CD14-positive monocyte (primary cell): ENCODE data around the gene SLC39A1. TPM values are rescaled to one million over a fixed set of nuclear protein-coding genes. Genes with fewer than 3 reads are reported as not detected.

Experiments
- DNase-seq, 3 donors: peaks; one replicate each; pipeline ENCODE4 v3.0.0-alpha.2; 2011 to 2022
- H2AFZ ChIP-seq: 2 replicates; pipeline ENCODE4 v1.6.0; 2012; ENCODE audit warnings: mild to moderate bottlenecking, low read depth, low read length, inconsistent platforms; ENCODE audit not compliant: insufficient read depth, poor library complexity, severe bottlenecking
- H3K27ac ChIP-seq, 2 donors: 1 replicate in 1 of 2; 2 replicates in 1 of 2; pipeline ENCODE4 v1.5.1; 2012 to 2013; ENCODE audit warnings: low read length in 2 of 2, control low read depth in 1 of 2, inconsistent platforms in 1 of 2, low read depth in 1 of 2, mild to moderate bottlenecking in 1 of 2
- H3K27me3 ChIP-seq, 2 donors: one replicate each; pipeline versions ENCODE4 v1.6.0 to v1.6.1; 2011 to 2013; ENCODE audit warnings: low read length in 2 of 2; ENCODE audit not compliant: control insufficient read depth in 2 of 2, insufficient read depth in 2 of 2
- H3K36me3 ChIP-seq, 2 donors: replicated peaks in 1 of 2; 1 replicate in 1 of 2; 2 replicates in 1 of 2; pipeline versions ENCODE4 v1.5.1 to v1.6.1; 2012 to 2013; ENCODE audit warnings: low read length in 2 of 2, control low read depth in 1 of 2, inconsistent platforms in 1 of 2, mild to moderate bottlenecking in 1 of 2; ENCODE audit not compliant: insufficient read depth in 2 of 2, control insufficient read depth in 1 of 2
- H3K4me1 ChIP-seq, 2 donors: 1 replicate in 1 of 2; 2 replicates in 1 of 2; pipeline versions ENCODE4 v1.5.1 to v1.6.1; 2012 to 2013; ENCODE audit warnings: low read length in 2 of 2, control low read depth in 1 of 2, inconsistent platforms in 1 of 2, mild to moderate bottlenecking in 1 of 2, moderate library complexity in 1 of 2; ENCODE audit not compliant: insufficient read depth in 2 of 2, control insufficient read depth in 1 of 2
- H3K4me2 ChIP-seq: replicated peaks from 2 replicates; pipeline ENCODE3; 2012; ENCODE audit warnings: low read length, moderate library complexity, mild to moderate bottlenecking; ENCODE audit not compliant: poor library complexity, severe bottlenecking; ENCODE audit errors: extremely low read depth
- H3K4me3 ChIP-seq, 3 experiments: fragments of 200-600 bp in 1 of 3; sonication (generic) in 1 of 3; replicated peaks in 1 of 3; 1 replicate in 2 of 3; 2 replicates in 1 of 3; pipeline ENCODE4 v1.5.1; 2011 to 2013; ENCODE audit warnings: low read length in 3 of 3, mild to moderate bottlenecking in 3 of 3, control low read depth in 2 of 3, low read depth in 2 of 3, inconsistent platforms in 1 of 3, moderate library complexity in 1 of 3
- H3K79me2 ChIP-seq: 2 replicates; pipeline ENCODE4 v1.6.0; 2012; ENCODE audit warnings: mild to moderate bottlenecking, control low read depth, inconsistent platforms, low read length, moderate library complexity; ENCODE audit not compliant: insufficient read depth
- H3K9ac ChIP-seq: 2 replicates; pipeline ENCODE4 v1.6.0; 2017; ENCODE audit warnings: low read length, mild to moderate bottlenecking; ENCODE audit not compliant: insufficient read depth, poor library complexity, severe bottlenecking
- H3K9me3 ChIP-seq, 2 donors: replicated peaks in 1 of 2; 1 replicate in 1 of 2; 2 replicates in 1 of 2; pipeline versions ENCODE4 v1.5.1 to v1.6.1; 2012 to 2013; ENCODE audit warnings: low read length in 2 of 2, control low read depth in 1 of 2; ENCODE audit not compliant: control insufficient read depth in 1 of 2, insufficient read depth in 1 of 2
- H4K20me1 ChIP-seq: 2 replicates; pipeline ENCODE4 v1.6.0; 2012; ENCODE audit warnings: mild to moderate bottlenecking, low read length, control low read depth, moderate library complexity; ENCODE audit not compliant: insufficient read depth
- H3K27ac Mint-ChIP-seq, 7 donors: one replicate each; pipeline ENCODE4 v1.8.0; 2020; ENCODE audit warnings: mild to moderate bottlenecking in 7 of 7, mixed read lengths in 7 of 7, moderate library complexity in 6 of 7, inconsistent platforms in 2 of 7
- H3K27me3 Mint-ChIP-seq, 3 donors: one replicate each; pipeline ENCODE4 v1.8.0; 2021 to 2022; ENCODE audit warnings: low read depth in 3 of 3, mild to moderate bottlenecking in 3 of 3, mixed read lengths in 3 of 3, moderate library complexity in 3 of 3, inconsistent platforms in 1 of 3
- H3K36me3 Mint-ChIP-seq, 2 donors: one replicate each; pipeline ENCODE4 v1.8.0; 2020; ENCODE audit warnings: mixed read lengths in 2 of 2, inconsistent platforms in 1 of 2, mild to moderate bottlenecking in 1 of 2
- H3K4me1 Mint-ChIP-seq: one replicate; pipeline ENCODE4 v1.8.0; 2020; ENCODE audit warnings: mild to moderate bottlenecking, mixed read lengths
- H3K4me3 Mint-ChIP-seq, 2 donors: one replicate each; pipeline ENCODE4 v1.8.0; 2020; ENCODE audit warnings: mild to moderate bottlenecking in 2 of 2, mixed read lengths in 2 of 2, moderate library complexity in 1 of 2
- H3K9me3 Mint-ChIP-seq, 7 donors: one replicate each; pipeline ENCODE4 v1.8.0; 2020 to 2022; ENCODE audit warnings: mixed read lengths in 7 of 7, mild to moderate bottlenecking in 6 of 7, moderate library complexity in 6 of 7, inconsistent platforms in 2 of 7
- CTCF ChIP-seq: fragments of 200-600 bp; IDR thresholded peaks from one replicate; pipeline ENCODE4 v1.8.0; 2022; ENCODE audit warnings: antibody characterized with exemption, mild to moderate bottlenecking
- WGBS: methylation state at CpG from one replicate; pipeline ENCODE4 v1.1.5; 2013; ENCODE audit warnings: missing lambda C conversion rate; ENCODE audit not compliant: insufficient coverage; 5-methylcytosine and 5-hydroxymethylcytosine counted together
- intact Hi-C, 2 donors: fragments of 100-400 bp; cut with micrococcal nuclease; formaldehyde crosslinking; loops; one replicate each; pipeline versions ENCODE4 v1.15.0 to v1.15.1; 2023
- polyA plus RNA-seq, 3 donors: library from polyadenylated mRNA; depleted of rRNA in 1 of 3; unstranded in 2 of 3; stranded (reverse) in 1 of 3; fragments of 300-500 nt in 2 of 3; fragments of >200 nt in 1 of 3; fragmentation: Illumina TruSeq in 2 of 3; gene quantifications; 1 replicate in 2 of 3; 2 replicates in 1 of 3; pipeline ENCODE4 v1.2.3, GENCODE V29; 2012 to 2021

SLC39A1 gene
- polyA plus RNA-seq, 3 donors, result 37.6 to 83.1 (median 82.1) TPM

DNA sequence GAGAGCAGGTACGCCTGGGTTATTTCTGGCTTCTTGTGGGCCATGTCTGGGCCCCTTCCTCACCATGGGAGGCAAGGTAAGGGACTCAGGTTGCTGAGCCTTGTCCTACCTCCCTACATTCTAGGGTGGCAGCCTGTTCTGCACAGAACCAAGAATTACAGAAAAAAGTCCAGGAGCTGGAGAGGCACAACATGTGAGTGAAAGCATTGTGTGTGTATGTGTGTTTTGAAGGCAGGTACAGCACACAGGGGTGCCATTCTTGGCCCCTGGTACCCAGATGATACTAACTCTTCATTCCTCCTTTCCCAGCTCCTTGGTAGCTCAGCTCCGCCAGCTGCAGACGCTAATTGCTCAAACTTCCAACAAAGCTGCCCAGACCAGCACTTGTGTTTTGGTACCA lies 9.7 kb upstream of the SLC39A1 start:
- Histone ChIP-seq H3K4me1 (peaks cover 20 to 33% of the 10 kb centered on the region in 2 donors), H3K27me3 (no peaks in the 10 kb centered on the region), H3K4me3 (no peak overlapping the region), H3K27ac (no peak overlapping the region), H3K9ac (no peak overlapping the region), H3K36me3 (peaks cover 23 to 31% of the 10 kb centered on the region in 2 donors), H4K20me1 (peaks cover 6% of the 10 kb centered on the region), H3K9me3 (no peaks in the 10 kb centered on the region), H3K4me2 (no peak overlapping the region), H3K79me2 (peaks cover 28% of the 10 kb centered on the region), H2AFZ (no peak overlapping the region)
- no peak for TF ChIP-seq CTCF
- peak overlapping the region in 1 of 7 donors; percentile 46 for H3K27ac Mint-ChIP-seq
- no peak for DNase-seq
- 90% methylated on average over 3 of the region's 3 CpGs for WGBS
- H3K27me3 Mint-ChIP-seq, result peaks cover under 1 to 6% (median 2%) of the 10 kb centered on the region in 3 donors
- no peak overlapping the region for H3K4me3 Mint-ChIP-seq
- H3K4me1 Mint-ChIP-seq, result peaks cover 48% of the 10 kb centered on the region
- no peaks in the 10 kb centered on the region for H3K9me3 Mint-ChIP-seq
- intact Hi-C loops, result no loop called here
- peaks cover 25 to 33% of the 10 kb centered on the region in 2 donors for H3K36me3 Mint-ChIP-seq

- WGBS, result no CpG with 5 or more reads among the region's 2 CpGs
- peaks cover 56% of the 10 kb centered on the region for H3K4me1 Mint-ChIP-seq
- no peak overlapping the region for H3K27ac ChIP-seq
- peaks cover 17 to 25% of the 10 kb centered on the region in 2 donors for H3K36me3 ChIP-seq
- H3K27me3 Mint-ChIP-seq, result peaks cover 2 to 4% (median 2%) of the 10 kb centered on the region in 3 donors
- no peaks in the 10 kb centered on the region for H3K27me3 ChIP-seq
- no peak overlapping the region for H3K27ac Mint-ChIP-seq
- no peak overlapping the region for H3K4me2 ChIP-seq
- no peak overlapping the region for H2AFZ ChIP-seq
- H3K4me3 Mint-ChIP-seq, result no peak overlapping the region
- no peak for TF ChIP-seq CTCF
- no peaks in the 10 kb centered on the region for H3K9me3 Mint-ChIP-seq
- DNase-seq, result no peak
- peaks cover 22% of the 10 kb centered on the region for H3K79me2 ChIP-seq
- peaks cover under 1% of the 10 kb centered on the region for H4K20me1 ChIP-seq
- peaks cover 24 to 35% of the 10 kb centered on the region in 2 donors for H3K4me1 ChIP-seq
- peaks cover 18 to 23% of the 10 kb centered on the region in 2 donors for H3K36me3 Mint-ChIP-seq
- no peak overlapping the region for H3K4me3 ChIP-seq
- H3K9ac ChIP-seq, result no peak overlapping the region
- H3K9me3 ChIP-seq, result no peaks in the 10 kb centered on the region
- intact Hi-C loops, result no loop called here
Measured at GRCh38 chr1:153970346-153970745, 7.0 kb upstream of the SLC39A1 start.
